RKO (cell line): ENCODE results near the gene NEUROD2.
"Not testable (repeated sequence)": the region's sequence is repeated elsewhere in the genome, so short reads cannot be mapped to it uniquely, and the experiment has no call there.

ENCODE experiments used
- DNase-seq: peaks from one replicate; pipeline ENCODE4 v3.0.0-alpha.2; 2016; ENCODE audit warnings: low spot score

Gene NEUROD2

DNA sequence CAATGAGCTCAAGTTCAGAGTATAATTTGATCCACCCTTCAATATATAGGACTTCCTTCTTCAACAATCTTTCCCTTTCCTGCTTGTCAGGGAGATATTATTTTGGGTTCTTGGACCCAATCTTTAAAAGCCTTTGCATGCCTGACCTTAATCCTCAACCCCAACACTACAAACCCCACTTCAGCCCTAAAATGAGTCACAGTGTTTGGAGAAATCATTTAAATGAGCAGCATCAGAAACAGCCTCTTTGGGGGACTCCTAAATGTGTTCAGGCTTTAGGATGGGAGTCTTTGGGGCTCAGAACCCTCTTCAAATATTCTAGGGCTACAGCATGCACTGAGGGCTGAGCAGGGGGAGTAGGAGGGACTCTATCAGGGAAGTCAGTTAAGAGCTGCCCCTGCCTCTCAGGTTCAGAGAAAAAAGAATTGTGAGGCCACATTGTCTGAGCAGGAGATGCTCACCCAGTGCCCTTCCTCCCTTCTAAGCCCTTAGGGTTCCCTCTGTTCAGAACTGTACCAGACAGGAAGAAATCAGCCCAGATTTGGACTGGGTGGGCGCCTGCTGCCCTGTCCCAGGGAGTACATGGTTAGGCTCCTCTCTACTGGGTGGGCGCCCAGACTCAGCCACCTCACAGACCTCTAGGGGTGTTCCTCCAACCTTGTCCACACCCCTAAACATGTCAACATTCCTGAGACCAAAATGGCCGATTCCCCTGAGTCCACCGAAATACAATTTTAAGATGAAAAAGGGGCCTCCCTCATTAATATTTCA, 5.0 kb downstream of the NEUROD2 start:
- no peak for DNase-seq

GRCh38 chr17:39601758-39602532, 5.8 kb downstream of the NEUROD2 start:
- DNase-seq, result no peak

GRCh38 chr17:39600997-39601597, 6.6 kb downstream of the NEUROD2 start:
- no peak for DNase-seq

DNA sequence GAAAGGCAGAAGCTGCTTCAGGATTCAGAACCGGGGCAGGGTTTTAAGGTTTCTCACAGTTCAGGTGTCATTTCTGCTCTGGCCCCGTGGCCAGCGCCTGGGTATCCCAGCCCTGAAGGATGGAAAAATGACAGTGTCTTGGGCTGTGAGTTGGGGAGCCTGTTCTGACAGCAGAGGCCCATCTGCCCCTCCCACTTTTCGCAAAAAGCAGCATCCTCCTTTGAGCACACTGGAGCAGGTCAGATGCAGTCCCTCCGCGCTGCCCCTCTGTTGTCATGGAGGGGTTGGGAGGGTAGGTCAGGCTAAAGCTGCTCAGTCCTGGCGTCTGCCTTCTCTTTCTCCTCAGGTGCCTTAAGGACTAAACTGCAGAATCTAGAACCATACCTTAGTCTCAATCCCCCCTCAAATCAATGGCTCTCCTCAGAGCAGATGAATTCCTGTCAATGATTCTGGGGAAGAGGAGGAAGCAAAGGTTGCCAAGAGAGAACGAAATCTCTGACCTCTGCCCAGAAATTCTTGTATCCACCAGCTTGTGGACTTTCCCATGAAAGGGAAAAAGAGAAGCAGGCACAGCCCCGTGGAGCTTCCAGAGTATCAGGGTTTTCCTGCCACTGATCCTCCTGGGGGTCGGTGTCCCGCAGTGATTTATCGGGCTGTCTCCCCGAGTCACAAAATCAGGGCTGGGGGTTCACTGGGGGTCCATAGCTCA, 7.3 kb downstream of the NEUROD2 start:
- no peak for DNase-seq

GRCh38 chr17:39599665-39600231, 8.0 kb downstream of the NEUROD2 start:
- no peak for DNase-seq

DNA sequence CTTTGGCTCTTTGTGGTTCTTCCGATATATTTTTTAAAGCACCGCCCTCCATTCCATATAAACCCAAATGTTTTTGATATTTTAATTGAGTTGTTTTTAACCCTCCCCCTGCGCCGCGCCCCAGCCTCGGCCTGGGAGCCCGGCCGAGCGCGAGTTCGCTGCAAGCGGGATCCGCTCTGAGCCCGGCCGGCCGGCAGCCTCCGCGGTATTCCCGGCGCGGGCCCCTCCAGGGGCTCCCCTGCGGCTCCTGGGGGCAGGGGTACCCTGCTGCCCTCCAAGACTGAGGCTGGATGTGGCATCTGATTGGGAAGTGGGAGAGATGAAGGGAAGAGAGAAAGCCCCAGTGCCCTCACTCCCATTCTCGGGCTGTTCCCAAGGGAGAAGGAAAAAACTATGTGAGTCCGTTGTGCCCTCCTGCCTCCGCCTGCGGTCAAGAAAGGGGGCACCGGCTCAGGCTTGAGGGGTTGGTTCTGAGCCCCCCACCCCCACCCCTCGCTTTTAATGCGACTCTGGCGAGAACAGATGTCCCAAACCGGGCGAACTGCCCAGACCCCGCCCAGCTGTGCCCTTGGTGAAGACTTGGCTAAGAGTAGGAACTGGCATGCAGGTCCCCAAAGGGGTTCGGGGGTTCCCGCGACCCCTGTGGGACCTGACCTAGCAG, 8.6 kb downstream of the NEUROD2 start:
- DNase-seq, result no peak

- DNase-seq, result no peak
These were observed 9.1 kb downstream of the NEUROD2 start for GRCh38 chr17:39598630-39599003.

DNA sequence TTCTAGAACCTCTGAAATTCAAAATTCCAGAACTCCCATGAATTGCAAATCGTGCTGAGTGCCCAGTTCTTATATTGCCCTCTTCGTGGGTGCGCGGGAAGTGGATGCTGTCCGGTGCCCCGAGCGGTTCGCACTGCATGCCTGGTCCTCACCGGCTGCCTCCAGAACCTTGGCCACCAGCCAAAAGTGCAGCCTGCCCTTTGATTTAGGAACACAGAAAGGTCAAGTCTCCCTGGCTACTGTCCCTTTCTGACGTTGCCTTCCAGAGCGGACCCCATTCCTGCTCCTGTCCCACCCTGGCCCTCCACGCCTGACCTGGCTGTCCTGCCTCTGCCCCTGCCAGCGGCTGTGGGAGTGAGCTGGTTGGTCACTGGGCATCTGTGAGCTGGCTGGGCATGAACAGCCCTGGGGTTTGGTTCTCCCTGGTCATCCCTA, 9.7 kb downstream of the NEUROD2 start:
- DNase-seq, result no peak

DNA sequence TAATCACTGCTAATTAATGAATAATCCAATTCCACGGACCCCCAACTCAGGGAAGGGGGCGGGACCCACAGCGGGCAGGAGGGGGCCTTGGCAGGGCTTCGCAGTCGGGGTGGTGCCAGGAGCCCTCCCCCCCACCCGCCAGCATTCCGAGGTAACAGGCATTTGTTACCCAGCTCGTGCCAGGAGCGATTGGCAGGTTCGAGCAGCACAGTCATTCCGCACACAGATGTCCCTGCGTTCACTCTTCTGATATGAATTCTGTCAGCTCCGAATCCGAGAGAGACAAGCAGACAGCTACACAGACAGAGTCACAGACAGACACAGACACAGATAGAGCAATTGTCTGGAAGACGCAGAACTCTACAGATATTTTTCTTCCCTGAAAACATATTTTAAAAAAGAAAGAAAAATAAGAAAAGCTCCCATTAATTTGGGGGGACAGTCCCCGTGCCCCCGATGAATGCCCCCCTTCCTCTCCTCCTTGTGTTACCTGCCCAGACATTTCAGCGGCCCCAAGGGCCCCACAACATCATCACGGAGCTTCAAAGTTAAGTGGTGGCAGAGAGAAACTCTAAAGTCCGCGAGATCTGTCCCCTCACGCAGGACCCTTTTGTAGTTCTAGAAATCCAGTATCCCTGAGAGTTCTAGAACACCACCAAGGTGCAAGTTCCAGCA, 10.2 kb downstream of the NEUROD2 start:
- DNase-seq, result no peak

DNA sequence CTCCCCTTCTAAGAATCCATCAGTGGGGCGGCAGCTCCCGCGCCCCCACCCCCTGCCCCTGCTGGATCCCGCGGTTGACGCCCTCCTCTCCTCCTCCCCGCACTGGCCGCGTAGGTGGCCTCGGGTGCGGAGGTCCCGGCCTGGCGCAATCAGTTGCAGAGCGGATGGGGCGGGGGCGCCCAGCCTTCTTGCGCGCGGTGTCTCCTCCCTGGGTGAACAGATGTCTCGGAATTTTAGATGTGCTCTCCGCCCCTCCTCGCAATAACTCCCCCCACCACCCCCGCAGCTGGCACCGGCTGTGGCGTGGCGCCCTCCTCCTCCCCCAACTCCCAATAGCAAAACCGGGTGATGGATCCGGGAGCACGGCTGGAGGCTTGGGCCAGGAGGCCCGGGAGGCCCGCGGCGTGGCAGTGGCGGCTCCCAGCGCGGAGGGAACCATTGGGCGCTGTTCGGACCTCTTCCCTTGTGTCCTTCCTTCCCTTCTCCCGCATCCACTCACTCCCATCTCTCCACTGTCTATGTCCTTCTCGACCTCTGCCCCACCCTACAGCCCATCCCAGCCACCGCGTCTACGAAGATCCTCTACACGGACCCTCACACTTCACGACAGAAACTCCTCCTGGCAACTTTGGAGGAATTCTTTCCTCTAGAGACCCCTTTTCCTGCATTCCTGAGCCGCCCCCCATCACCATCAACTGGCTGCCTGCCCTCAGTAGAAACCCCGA, 11.0 kb downstream of the NEUROD2 start:
- no peak for DNase-seq

- no peak for DNase-seq
These were observed 11.7 kb downstream of the NEUROD2 start for GRCh38 chr17:39595928-39596510.

GRCh38 chr17:39595294-39595693, 12.4 kb downstream of the NEUROD2 start:
- no peak for DNase-seq

DNA sequence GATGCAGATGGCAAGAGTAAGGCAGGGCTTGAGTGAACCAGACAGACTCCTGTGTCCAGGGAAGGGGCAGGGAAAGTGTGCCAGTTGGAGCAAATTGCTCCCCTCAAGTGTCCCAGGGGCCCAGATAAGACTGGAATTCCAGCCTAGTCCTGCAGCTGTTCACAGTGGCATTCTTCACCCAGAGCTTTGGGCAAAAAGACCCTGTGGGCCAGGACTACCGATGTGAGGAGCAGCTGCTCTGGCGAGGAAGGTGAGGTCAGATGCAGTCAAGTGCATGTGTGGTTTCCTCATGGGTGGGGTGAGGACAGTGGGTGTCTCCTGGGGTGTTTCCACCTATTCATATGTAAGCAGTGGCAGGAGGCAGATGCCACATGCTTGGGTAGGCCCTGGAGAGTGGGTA, 14.3 kb downstream of the NEUROD2 start:
- DNase-seq, result no peak

GRCh38 chr17:39591958-39592954, 15.5 kb downstream of the NEUROD2 start:
- DNase-seq, result peak; percentile 56

- DNase-seq, result not testable (repeated sequence)
These were observed 17.5 kb downstream of the NEUROD2 start for GRCh38 chr17:39590180-39590579.

- no peak for DNase-seq
These were observed 25.1 kb downstream of the NEUROD2 start for GRCh38 chr17:39582658-39583057.

- DNase-seq, result no peak
These were observed 26.0 kb downstream of the NEUROD2 start for GRCh38 chr17:39581759-39582085.

- no peak for DNase-seq
These were observed 26.5 kb downstream of the NEUROD2 start for GRCh38 chr17:39581071-39581758.
